HCT116 (cell line): Measurements from ENCODE around the gene RPL39L. TPM values are rescaled to one million over a fixed set of nuclear protein-coding genes. Genes with fewer than 3 reads are reported as not detected.

ENCODE experiments used
- ATAC-seq: fragments of 200-7000 bp; cut with Tn5 transposase; 2 replicates; pipeline ENCODE4 v1.9.1; 2020; ENCODE audit warnings: mild to moderate bottlenecking, moderate library complexity
- BruUV-seq: library from RNA; stranded (reverse); fragments of 400-500 nt; replicated peaks from 2 replicates; lab custom pipeline; 2021; lab: Mats Ljungman, UMichigan
- CTCF ChIA-PET: fragments of 300-600 bp; sonication (Branson Sonifier 250); formaldehyde crosslinking; loops from one replicate; lab custom pipeline; 2021; ENCODE audit warnings: antibody characterized with exemption; lab: Charles Lee
- POLR2A ChIA-PET: fragments of 300-600, 350-600 bp; sonication (Branson Sonifier 250); formaldehyde crosslinking; loops from one replicate; lab custom pipeline; 2021; ENCODE audit warnings: antibody characterized with exemption; lab: Charles Lee
- RAD21 ChIA-PET, 2 experiments: fragments of 300-600 bp; sonication (Branson Sonifier 250); formaldehyde crosslinking; loops; one replicate each; lab custom pipeline; 2023; ENCODE audit warnings: low total read pairs in 2 of 2; ENCODE audit not compliant: uncharacterized antibody in 2 of 2, unreplicated experiment in 2 of 2, low non-redundant PET in 1 of 2; lab: Charles Lee
- DNase-seq: peaks from one replicate; pipeline ENCODE4 v3.0.0-alpha.2; 2010; ENCODE audit warnings: low read depth, low spot score
- H2AFZ ChIP-seq: fragments of 200-600 bp; shearing (Covaris generic), sonication (generic); 2 replicates; pipeline ENCODE4 v1.6.1; 2017; ENCODE audit warnings: low read depth, mixed run types, mixed read lengths, antibody characterized with exemption, low read length; ENCODE audit not compliant: poor library complexity, severe bottlenecking
- H3K27ac ChIP-seq: 2 replicates; pipeline ENCODE4 v1.5.1; 2012; ENCODE audit warnings: low read depth, low read length
- H3K27me3 ChIP-seq: fragments of 200-600 bp; sonication (generic); 2 replicates; pipeline ENCODE4 v1.6.1; 2016; ENCODE audit warnings: mixed run types, low read length, mixed read lengths; ENCODE audit not compliant: insufficient read depth
- H3K36me3 ChIP-seq, 2 experiments: fragments of 200-500 bp in 1 of 2; fragments of 200-600 bp in 1 of 2; sonication (Bioruptor generic) in 1 of 2; sonication (generic) in 1 of 2; 2 replicates each; pipeline versions ENCODE4 v1.5.1 to v1.6.1; 2014 to 2016; ENCODE audit warnings: low read length in 2 of 2, inconsistent platforms in 1 of 2, mixed read lengths in 1 of 2, mixed run types in 1 of 2; ENCODE audit not compliant: insufficient read depth in 2 of 2, control insufficient read depth in 1 of 2
- H3K4me1 ChIP-seq, 2 experiments: fragments of 200-600 bp in 1 of 2; sonication (generic) in 1 of 2; 2 replicates each; pipeline versions ENCODE4 v1.5.1 to v1.6.1; 2012 to 2017; ENCODE audit warnings: low read length in 2 of 2, inconsistent platforms in 1 of 2, mild to moderate bottlenecking in 1 of 2, mixed read lengths in 1 of 2, mixed run types in 1 of 2, moderate library complexity in 1 of 2; ENCODE audit not compliant: insufficient read depth in 2 of 2, control insufficient read depth in 1 of 2
- H3K4me2 ChIP-seq: fragments of 200-600 bp; sonication (generic); 2 replicates; pipeline ENCODE4 v1.6.1; 2017; ENCODE audit warnings: mixed run types, low read length, mixed read lengths
- H3K4me3 ChIP-seq, 2 experiments: fragments of 200-600 bp in 1 of 2; sonication (generic) in 1 of 2; replicated peaks in 1 of 2; 2 replicates each; pipeline ENCODE4 v1.5.1; 2011 to 2016; ENCODE audit warnings: low read length in 2 of 2, control low read depth in 1 of 2, low read depth in 1 of 2, mild to moderate bottlenecking in 1 of 2, mixed read lengths in 1 of 2, mixed run types in 1 of 2
- H3K79me2 ChIP-seq: fragments of 200-600 bp; sonication (generic); 2 replicates; pipeline ENCODE4 v1.6.1; 2017; ENCODE audit warnings: mild to moderate bottlenecking, mixed run types, low read length, moderate library complexity, mixed read lengths; ENCODE audit not compliant: insufficient read depth
- H3K9ac ChIP-seq: fragments of 200-600 bp; sonication (generic); 2 replicates; pipeline ENCODE4 v1.6.1; 2016; ENCODE audit warnings: low read length, mixed read lengths
- H3K9me2 ChIP-seq: fragments of 200-600 bp; sonication (generic), shearing (Covaris generic); 2 replicates; pipeline ENCODE4 v1.6.1; 2017; ENCODE audit warnings: mixed run types, mild to moderate bottlenecking, moderate library complexity; ENCODE audit not compliant: insufficient read depth
- H3K9me3 ChIP-seq, 2 experiments: fragments of 200-500 bp in 1 of 2; fragments of 200-600 bp in 1 of 2; sonication (Bioruptor generic) in 1 of 2; sonication (generic) in 1 of 2; 2 replicates each; pipeline ENCODE4 v1.6.1; 2014 to 2017; ENCODE audit warnings: low read length in 2 of 2, mixed read lengths in 2 of 2, inconsistent platforms in 1 of 2, low read depth in 1 of 2, mild to moderate bottlenecking in 1 of 2, mixed run types in 1 of 2, moderate library complexity in 1 of 2; ENCODE audit not compliant: control insufficient read depth in 1 of 2, insufficient read depth in 1 of 2
- H4K20me1 ChIP-seq: fragments of 200-600 bp; sonication (generic), shearing (Covaris generic); 2 replicates; pipeline ENCODE4 v1.6.1; 2017; ENCODE audit warnings: mixed run types, mild to moderate bottlenecking, moderate library complexity; ENCODE audit not compliant: insufficient read depth
- CBX3 ChIP-seq: IDR thresholded peaks from 2 replicates; pipeline ENCODE4 v1.6.1; 2012; ENCODE audit warnings: low read depth
- ELF1 ChIP-seq: IDR thresholded peaks from 2 replicates; pipeline ENCODE4 v1.6.1; 2012; ENCODE audit warnings: low read depth, borderline replicate concordance
- EZH2phosphoT487 ChIP-seq: fragments of 200-600 bp; IDR thresholded peaks from 2 replicates; pipeline ENCODE4 v1.6.1; 2018; ENCODE audit warnings: antibody characterized with exemption, borderline replicate concordance
- MAX ChIP-seq: IDR thresholded peaks from 2 replicates; pipeline ENCODE4 v1.6.1; 2012
- REST ChIP-seq: IDR thresholded peaks from 2 replicates; pipeline ENCODE4 v1.6.1; 2012; ENCODE audit warnings: low read depth
- SRF ChIP-seq: IDR thresholded peaks from 2 replicates; pipeline ENCODE4 v1.6.1; 2012; ENCODE audit warnings: low read depth
- TCF7L2 ChIP-seq: IDR thresholded peaks from 2 replicates; pipeline ENCODE4 v1.7.0; 2011; ENCODE audit warnings: borderline replicate concordance, inconsistent platforms; ENCODE audit not compliant: insufficient read depth, insufficient read length; ENCODE audit errors: extremely low read depth
- YY1 ChIP-seq: IDR thresholded peaks from 2 replicates; pipeline ENCODE4 v1.6.1; 2011; ENCODE audit warnings: low read length, low read depth, moderate library complexity, mild to moderate bottlenecking; ENCODE audit not compliant: insufficient replicate concordance; ENCODE audit errors: extremely low read depth
- ZBTB33 ChIP-seq: IDR thresholded peaks from 2 replicates; pipeline ENCODE4 v1.6.1; 2011; ENCODE audit warnings: mild to moderate bottlenecking, low read length, moderate library complexity; ENCODE audit not compliant: insufficient replicate concordance; ENCODE audit errors: extremely low read depth
- ZNF274 ChIP-seq: fragments of 200-500 bp; sonication (Bioruptor generic); IDR thresholded peaks from 2 replicates; pipeline ENCODE4 v1.6.1; 2014; ENCODE audit warnings: mild to moderate bottlenecking, low read depth, low read length, inconsistent platforms
- intact Hi-C: fragments of 100-400 bp; cut with micrococcal nuclease; formaldehyde crosslinking; loops from 2 replicates; pipeline ENCODE4 v1.10.0; 2022
- total RNA-seq: library from RNA; stranded (reverse); gene quantifications from one replicate; pipeline ENCODE4 v1.2.1, GENCODE V29; 2021; ENCODE audit not compliant: unreplicated experiment

RPL39L gene
- total RNA-seq, 1 experiment from 2014 or later = not detected

- RAD21 ChIA-PET = no interaction called here
- H4K20me1 ChIP-seq = no peaks in the 10 kb centered on the region
- no peak for ATAC-seq
- intact Hi-C loops = no loop called here
- no peak overlapping the region for H3K4me3 ChIP-seq
- no peak overlapping the region for H3K27ac ChIP-seq
- POLR2A ChIA-PET = no interaction called here
- no peaks in the 10 kb centered on the region for H3K36me3 ChIP-seq
- H2AFZ ChIP-seq = no peak overlapping the region
- H3K9me3 ChIP-seq = no peaks in the 10 kb centered on the region
- no peaks in the 10 kb centered on the region for H3K79me2 ChIP-seq
- no peaks in the 10 kb centered on the region for H3K9me2 ChIP-seq
- DNase-seq = no peak
- no TSS peak for BruUV-seq
- CTCF ChIA-PET = no interaction called here
- H3K9ac ChIP-seq = no peak overlapping the region
- no peak for TF ChIP-seq SRF
- no peak for TF ChIP-seq MAX
- TF ChIP-seq CBX3 = no peak
- no peak for TF ChIP-seq ZNF274
- TF ChIP-seq ZBTB33 = no peak
- TF ChIP-seq REST = no peak
- no peak for TF ChIP-seq YY1
- no peak for TF ChIP-seq EZH2phosphoT487
- no peak for TF ChIP-seq TCF7L2
- no peak for TF ChIP-seq ELF1
- H3K4me1 ChIP-seq = peaks cover 7 to 21% of the 10 kb centered on the region in 2 experiments; a peak in 3 of 4 replicates
- H3K4me2 ChIP-seq = no peak overlapping the region
- no peaks in the 10 kb centered on the region for H3K27me3 ChIP-seq
Observed at GRCh38 chr3:187183903-187184302, 44.6 kb upstream of the RPL39L start.
